ENCODE results near the gene RELCH.

RELCH gene

GRCh38 chr18:62224229-62224628 lies 37.2 kb downstream of the RELCH start:
- H3K27me3 ChIP-seq (ENCODE audit: insufficient read depth, low read depth) = no peaks in the 10 kb centered on the region
- H3K27ac ChIP-seq = no peak overlapping the region
- H3K4me3 ChIP-seq (IDR thresholded peaks at IDR 0.05; ENCODE audit: insufficient read depth, low read depth, low read length) = no peak overlapping the region
- no peaks in the 10 kb centered on the region for H3K4me1 ChIP-seq (ENCODE audit: low read depth, poor library complexity, severe bottlenecking)
- peaks cover 7% of the 10 kb centered on the region for H3K36me3 ChIP-seq (ENCODE audit: insufficient read depth)
- H4K20me1 ChIP-seq (ENCODE audit: insufficient read depth) = no peaks in the 10 kb centered on the region
- no peak for TF ChIP-seq CTCF (conservative IDR thresholded peaks at IDR 0.05; ENCODE audit: low read depth, low read length)
- H3K79me2 ChIP-seq (ENCODE audit: insufficient read depth, low read depth) = no peaks in the 10 kb centered on the region
- H2AFZ ChIP-seq (ENCODE audit: low read depth) = no peak overlapping the region
- no peak overlapping the region for H3K9ac ChIP-seq
- H3K4me2 ChIP-seq = no peak overlapping the region

GRCh38 chr18:62226047-62226446 lies 39.0 kb downstream of the RELCH start:
- H3K4me3 ChIP-seq (IDR thresholded peaks at IDR 0.05; ENCODE audit: insufficient read depth, low read depth, low read length) = no peak overlapping the region
- no peaks in the 10 kb centered on the region for H3K4me1 ChIP-seq (ENCODE audit: low read depth, poor library complexity, severe bottlenecking)
- peaks cover 7% of the 10 kb centered on the region for H3K36me3 ChIP-seq (ENCODE audit: insufficient read depth)
- no peak overlapping the region for H3K4me2 ChIP-seq
- no peaks in the 10 kb centered on the region for H4K20me1 ChIP-seq (ENCODE audit: insufficient read depth)
- H3K27ac ChIP-seq = no peak overlapping the region
- no peak overlapping the region for H3K9ac ChIP-seq
- H2AFZ ChIP-seq (ENCODE audit: low read depth) = no peak overlapping the region
- H3K27me3 ChIP-seq (ENCODE audit: insufficient read depth, low read depth) = no peaks in the 10 kb centered on the region
- H3K79me2 ChIP-seq (ENCODE audit: insufficient read depth, low read depth) = no peaks in the 10 kb centered on the region
- TF ChIP-seq CTCF (conservative IDR thresholded peaks at IDR 0.05; ENCODE audit: low read depth, low read length) = no peak

GRCh38 chr18:62236252-62236651 lies 49.2 kb downstream of the RELCH start:
- Histone ChIP-seq H3K27ac (no peak overlapping the region), H3K27me3 (ENCODE audit: insufficient read depth, low read depth) (no peaks in the 10 kb centered on the region), H3K36me3 (ENCODE audit: insufficient read depth) (peaks cover 6% of the 10 kb centered on the region; the same call in 1 of the 2 replicates), H3K79me2 (ENCODE audit: insufficient read depth, low read depth) (no peaks in the 10 kb centered on the region), H3K4me3 (IDR thresholded peaks at IDR 0.05; ENCODE audit: insufficient read depth, low read depth, low read length) (no peak overlapping the region), H2AFZ (ENCODE audit: low read depth) (no peak overlapping the region), H3K4me1 (ENCODE audit: low read depth, poor library complexity, severe bottlenecking) (no peaks in the 10 kb centered on the region), H3K4me2 (no peak overlapping the region), H3K9ac (no peak overlapping the region), H4K20me1 (ENCODE audit: insufficient read depth) (no peaks in the 10 kb centered on the region)
- TF ChIP-seq CTCF (conservative IDR thresholded peaks at IDR 0.05; ENCODE audit: low read depth, low read length) = no peak

GRCh38 chr18:62239475-62239874 lies 52.4 kb downstream of the RELCH start:
- Histone ChIP-seq H3K36me3 (ENCODE audit: insufficient read depth) (no peaks in the 10 kb centered on the region), H3K4me1 (ENCODE audit: low read depth, poor library complexity, severe bottlenecking) (no peaks in the 10 kb centered on the region), H3K4me3 (IDR thresholded peaks at IDR 0.05; ENCODE audit: insufficient read depth, low read depth, low read length) (no peak overlapping the region), H3K9ac (no peak overlapping the region), H3K4me2 (no peak overlapping the region), H4K20me1 (ENCODE audit: insufficient read depth) (no peaks in the 10 kb centered on the region), H2AFZ (ENCODE audit: low read depth) (no peak overlapping the region), H3K27me3 (ENCODE audit: insufficient read depth, low read depth) (no peaks in the 10 kb centered on the region), H3K27ac (no peak overlapping the region), H3K79me2 (ENCODE audit: insufficient read depth, low read depth) (no peaks in the 10 kb centered on the region)
- TF ChIP-seq CTCF (conservative IDR thresholded peaks at IDR 0.05; ENCODE audit: low read depth, low read length) = no peak

Data from KMS-11 (cell line).